ENCODE data around the gene TUBA1B. TPM values are rescaled to one million over a fixed set of nuclear protein-coding genes. Genes with fewer than 3 reads are reported as not detected.

TUBA1B gene
- total and polyA plus RNA-seq, 4 donors, result 261 to 1,091 (median 658) TPM

DNA sequence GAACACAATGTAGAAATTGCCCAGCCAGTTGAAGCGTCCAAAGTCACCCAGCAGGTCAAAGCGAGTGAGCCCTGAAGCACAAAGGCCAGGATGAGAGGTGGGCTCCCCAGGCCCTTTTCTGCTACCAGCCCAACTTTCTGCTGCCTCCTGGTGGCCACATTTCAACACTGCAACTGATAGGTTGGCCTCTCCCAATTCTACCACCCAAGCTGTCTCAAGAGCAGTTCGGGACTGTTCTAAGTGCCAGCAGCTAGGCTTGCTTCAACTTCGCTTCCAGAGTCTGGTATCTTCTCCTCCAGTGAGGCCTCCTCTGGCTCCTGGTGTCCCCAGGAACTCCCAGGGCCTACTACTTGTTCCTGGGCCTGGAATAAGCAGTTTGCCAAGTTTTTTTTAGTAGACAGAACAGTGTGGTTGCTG lies 33.2 kb downstream of the TUBA1B start:
- DNase-seq (peak; percentile 49 to 50 (median 49)), ATAC-seq (ENCODE audit: insufficient read depth, low FRiP score) (no peak)
- peaks cover 28 to 49% (median 35%) of the 10 kb centered on the region in 4 donors for H3K36me3 ChIP-seq (ENCODE audit: control insufficient read depth in 4 of 4, insufficient read depth in 4 of 4, low read length in 4 of 4)
- H3K27me3 ChIP-seq (ENCODE audit: control insufficient read depth in 3 of 3, insufficient read depth in 3 of 3, low read length in 2 of 3), result peaks cover 0 to 19% (median 16%) of the 10 kb centered on the region in 3 donors
- H3K4me1 ChIP-seq (ENCODE audit: control insufficient read depth in 5 of 5, insufficient read depth in 5 of 5, low read length in 5 of 5), result peaks cover 0 to 13% (median 8%) of the 10 kb centered on the region in 5 donors
- H3K4me3 ChIP-seq, result no peak overlapping the region
- peaks cover 0 to 4% (median 0%) of the 10 kb centered on the region in 4 donors for H3K9me3 ChIP-seq (ENCODE audit: control insufficient read depth in 4 of 4, insufficient read depth in 3 of 4, low read length in 3 of 4)
- no peak overlapping the region for H3K27ac ChIP-seq (ENCODE audit: low read depth in 1 of 2, low read length in 1 of 2)
- 61 to 64% methylated on average over 4 of the region's 4 CpGs for WGBS, 2 donors
- TF ChIP-seq, protein P1, sequence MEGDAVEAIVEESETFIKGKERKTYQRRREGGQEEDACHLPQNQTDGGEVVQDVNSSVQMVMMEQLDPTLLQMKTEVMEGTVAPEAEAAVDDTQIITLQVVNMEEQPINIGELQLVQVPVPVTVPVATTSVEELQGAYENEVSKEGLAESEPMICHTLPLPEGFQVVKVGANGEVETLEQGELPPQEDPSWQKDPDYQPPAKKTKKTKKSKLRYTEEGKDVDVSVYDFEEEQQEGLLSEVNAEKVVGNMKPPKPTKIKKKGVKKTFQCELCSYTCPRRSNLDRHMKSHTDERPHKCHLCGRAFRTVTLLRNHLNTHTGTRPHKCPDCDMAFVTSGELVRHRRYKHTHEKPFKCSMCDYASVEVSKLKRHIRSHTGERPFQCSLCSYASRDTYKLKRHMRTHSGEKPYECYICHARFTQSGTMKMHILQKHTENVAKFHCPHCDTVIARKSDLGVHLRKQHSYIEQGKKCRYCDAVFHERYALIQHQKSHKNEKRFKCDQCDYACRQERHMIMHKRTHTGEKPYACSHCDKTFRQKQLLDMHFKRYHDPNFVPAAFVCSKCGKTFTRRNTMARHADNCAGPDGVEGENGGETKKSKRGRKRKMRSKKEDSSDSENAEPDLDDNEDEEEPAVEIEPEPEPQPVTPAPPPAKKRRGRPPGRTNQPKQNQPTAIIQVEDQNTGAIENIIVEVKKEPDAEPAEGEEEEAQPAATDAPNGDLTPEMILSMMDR (IDR thresholded peaks at IDR 0.05; ENCODE audit: control extremely low read depth, extremely low read depth), result peak; percentile 73
- H3K9ac ChIP-seq (ENCODE audit: insufficient read depth in 1 of 2, low read length in 2 of 2), result no peak overlapping the region

DNA sequence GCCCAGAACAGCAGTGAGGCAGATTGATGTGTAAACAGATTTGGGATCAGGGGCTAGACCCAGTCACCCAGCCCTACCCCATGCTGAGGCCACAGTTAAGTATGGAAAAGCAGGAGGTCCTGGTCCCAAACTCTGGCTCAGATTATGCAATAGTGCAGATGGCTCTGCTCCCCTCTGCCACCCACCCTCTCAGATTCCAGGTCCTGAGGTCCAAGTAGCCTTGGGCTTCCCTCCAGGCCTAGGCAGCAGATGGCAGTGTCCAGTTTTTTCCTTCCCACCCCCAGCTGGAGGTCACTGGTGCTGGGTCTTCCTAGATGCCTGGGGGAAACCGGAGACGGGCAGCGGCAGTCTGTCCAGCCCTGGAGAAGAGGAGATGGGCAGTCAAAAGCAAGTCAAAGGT lies 33.8 kb downstream of the TUBA1B start:
- TF ChIP-seq, protein P1 (IDR thresholded peaks at IDR 0.05; ENCODE audit: control extremely low read depth, extremely low read depth), result no peak
- WGBS, 2 donors, result 88 to 94% methylated on average over 3 of the region's 3 CpGs
- DNase-seq (no peak), ATAC-seq (ENCODE audit: insufficient read depth, low FRiP score) (no peak)
- peaks cover 24 to 43% (median 30%) of the 10 kb centered on the region in 4 donors for H3K36me3 ChIP-seq (ENCODE audit: control insufficient read depth in 4 of 4, insufficient read depth in 4 of 4, low read length in 4 of 4)
- H3K4me3 ChIP-seq, result no peak overlapping the region
- peaks cover 0 to 19% (median 12%) of the 10 kb centered on the region in 5 donors for H3K4me1 ChIP-seq (ENCODE audit: control insufficient read depth in 5 of 5, insufficient read depth in 5 of 5, low read length in 5 of 5)
- H3K27me3 ChIP-seq (ENCODE audit: control insufficient read depth in 3 of 3, insufficient read depth in 3 of 3, low read length in 2 of 3), result peaks cover 0 to 26% (median 23%) of the 10 kb centered on the region in 3 donors
- no peak overlapping the region for H3K9ac ChIP-seq (ENCODE audit: insufficient read depth in 1 of 2, low read length in 2 of 2)
- H3K27ac ChIP-seq (ENCODE audit: low read depth in 1 of 2, low read length in 1 of 2), result no peak overlapping the region
- H3K9me3 ChIP-seq (ENCODE audit: control insufficient read depth in 4 of 4, insufficient read depth in 3 of 4, low read length in 3 of 4), result peaks cover 0 to 4% (median 0%) of the 10 kb centered on the region in 4 donors

DNA sequence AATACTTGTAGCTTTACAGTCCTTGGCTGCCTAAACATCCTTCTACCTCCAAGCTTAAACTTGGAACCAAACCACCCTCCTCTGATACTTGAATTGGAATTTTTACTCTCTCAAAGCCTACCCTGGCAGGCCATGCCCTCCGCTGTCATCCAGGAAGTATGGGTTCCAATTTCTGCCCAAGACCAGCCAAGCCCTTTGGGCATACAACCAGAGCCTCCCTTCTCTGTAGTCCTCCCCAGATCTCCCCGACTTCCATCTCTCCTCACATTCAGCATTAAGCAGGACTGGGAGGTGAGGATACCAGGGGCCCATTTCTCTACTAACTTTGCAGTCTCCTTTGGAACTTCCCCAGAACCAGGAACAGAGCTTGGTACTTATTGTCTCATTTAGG lies 36.2 kb downstream of the TUBA1B start:
- Histone ChIP-seq H3K4me3 (no peak overlapping the region), H3K4me1 (ENCODE audit: control insufficient read depth in 5 of 5, insufficient read depth in 5 of 5, low read length in 5 of 5) (peaks cover 0 to 32% (median 17%) of the 10 kb centered on the region in 5 donors), H3K9me3 (ENCODE audit: control insufficient read depth in 4 of 4, insufficient read depth in 3 of 4, low read length in 3 of 4) (peaks cover 0 to 4% (median 0%) of the 10 kb centered on the region in 4 donors), H3K36me3 (ENCODE audit: control insufficient read depth in 4 of 4, insufficient read depth in 4 of 4, low read length in 4 of 4) (peaks cover 5 to 20% (median 10%) of the 10 kb centered on the region in 4 donors), H3K9ac (ENCODE audit: insufficient read depth in 1 of 2, low read length in 2 of 2) (no peak overlapping the region), H3K27me3 (ENCODE audit: control insufficient read depth in 3 of 3, insufficient read depth in 3 of 3, low read length in 2 of 3) (peaks cover 0 to 47% (median 46%) of the 10 kb centered on the region in 3 donors), H3K27ac (ENCODE audit: low read depth in 1 of 2, low read length in 1 of 2) (no peak overlapping the region)
- no peak for DNase-seq
- ATAC-seq (ENCODE audit: insufficient read depth, low FRiP score), result no peak
- TF ChIP-seq, protein P1 (IDR thresholded peaks at IDR 0.05; ENCODE audit: control extremely low read depth, extremely low read depth), result no peak
- 51 to 63% methylated on average over 2 of the region's 2 CpGs for WGBS, 2 donors

All from lung (tissue), 12 donors.